Small intestine (tissue), 7 donors: ENCODE results near the gene DLX4. TPM values are rescaled to one million over a fixed set of nuclear protein-coding genes. Genes with fewer than 3 reads are reported as not detected.
A peak's percentile ranks its signal among the peaks of the same experiment; 100 is the strongest.

ENCODE experiments used
- DNase-seq, 2 donors: peaks; one replicate each; pipeline versions ENCODE4 v3.0.0 to v3.0.0-alpha.2; 2013
- FAIRE-seq: peaks from 2 replicates; lab custom pipeline; 2012; peaks lifted over from hg19 to GRCh38; lab: Jason Lieb, UNC
- H3K27ac ChIP-seq, 3 donors: one replicate each; pipeline ENCODE4 v1.5.1; 2013; ENCODE audit warnings: low read length in 2 of 3, mild to moderate bottlenecking in 2 of 3, control low read depth in 1 of 3, inconsistent platforms in 1 of 3, low read depth in 1 of 3, moderate library complexity in 1 of 3
- H3K27me3 ChIP-seq, 3 donors: one replicate each; pipeline ENCODE4 v1.6.1; 2013; ENCODE audit warnings: low read length in 3 of 3, inconsistent platforms in 1 of 3; ENCODE audit not compliant: control insufficient read depth in 3 of 3, insufficient read depth in 3 of 3
- H3K36me3 ChIP-seq, 3 donors: one replicate each; pipeline ENCODE4 v1.6.1; 2013; ENCODE audit warnings: low read length in 3 of 3, inconsistent platforms in 1 of 3, low read depth in 1 of 3, mild to moderate bottlenecking in 1 of 3, moderate library complexity in 1 of 3; ENCODE audit not compliant: control insufficient read depth in 3 of 3, insufficient read depth in 2 of 3
- H3K4me1 ChIP-seq, 3 donors: one replicate each; pipeline ENCODE4 v1.6.1; 2013; ENCODE audit warnings: low read length in 2 of 3, inconsistent platforms in 1 of 3, low read depth in 1 of 3, mild to moderate bottlenecking in 1 of 3, moderate library complexity in 1 of 3; ENCODE audit not compliant: control insufficient read depth in 3 of 3, insufficient read depth in 2 of 3
- H3K4me3 ChIP-seq, 3 donors: one replicate each; pipeline ENCODE4 v1.5.1; 2013; ENCODE audit warnings: low read length in 3 of 3, control low read depth in 1 of 3, inconsistent platforms in 1 of 3, low read depth in 1 of 3, mild to moderate bottlenecking in 1 of 3, moderate library complexity in 1 of 3
- H3K9me3 ChIP-seq, 2 donors: one replicate each; pipeline ENCODE4 v1.6.1; 2013; ENCODE audit warnings: low read depth in 1 of 2, low read length in 1 of 2; ENCODE audit not compliant: control insufficient read depth in 2 of 2, insufficient read depth in 1 of 2
- WGBS, 3 donors: extraction: QIAGEN DNeasy Blood & Tissue Kit; methylation state at CpG; one replicate each; pipeline ENCODE4 v1.1.7; 2013; 5-methylcytosine and 5-hydroxymethylcytosine counted together
- polyA plus RNA-seq, 4 donors: library from polyadenylated mRNA; stranded (reverse) in 3 of 4; unstranded in 1 of 4; fragments of 200-250 nt in 3 of 4; fragments of 120-200 nt in 1 of 4; gene quantifications; one replicate each; pipeline versions ENCODE4 v1.2.1 to v1.2.3, GENCODE V29; 2013
- donor health status: healthy with polysubstance abuse.
- donor health status: control.
- donor health status: control.
- donor health status: Bipolar disorder and iron deficiency.
- donor health status: healthy.

DLX4 gene
- polyA plus RNA-seq, 4 donors: 1.3 to 4.0 TPM; not detected in 2

- Histone ChIP-seq H3K27me3 (peaks cover 0 to 31% (median 5%) of the 10 kb centered on the region in 3 donors), H3K4me3 (no peak overlapping the region), H3K36me3 (no peaks in the 10 kb centered on the region), H3K4me1 (no peaks in the 10 kb centered on the region), H3K27ac (no peak overlapping the region), H3K9me3 (no peaks in the 10 kb centered on the region)
- no peak for DNase-seq
- 45 to 60% (median 53%) methylated on average over 14 of the region's 14 CpGs for WGBS, 3 donors
- no peak for FAIRE-seq
Measured at GRCh38 chr17:49951362-49952082, 17.5 kb upstream of the DLX4 start.

- DNase-seq (peak; percentile 74 to 87), FAIRE-seq (no peak)
- Histone ChIP-seq H3K9me3 (no peaks in the 10 kb centered on the region), H3K27me3 (peaks cover 0 to 35% (median 3%) of the 10 kb centered on the region in 3 donors), H3K4me1 (no peaks in the 10 kb centered on the region), H3K4me3 (no peak overlapping the region), H3K27ac (no peak overlapping the region), H3K36me3 (no peaks in the 10 kb centered on the region)
- WGBS, 3 donors: 29 to 38% (median 36%) methylated on average over 7 of the region's 7 CpGs
Measured at GRCh38 chr17:49952209-49952911, 16.6 kb upstream of the DLX4 start.

- H3K27ac ChIP-seq: no peak overlapping the region
- H3K9me3 ChIP-seq: no peaks in the 10 kb centered on the region
- DNase-seq (no peak), FAIRE-seq (no peak)
- H3K4me3 ChIP-seq: no peak overlapping the region
- 55 to 66% (median 64%) methylated on average over 8 of the region's 8 CpGs for WGBS, 3 donors
- H3K4me1 ChIP-seq: no peaks in the 10 kb centered on the region
- peaks cover 0 to 35% (median 4%) of the 10 kb centered on the region in 3 donors for H3K27me3 ChIP-seq
- H3K36me3 ChIP-seq: no peaks in the 10 kb centered on the region
Measured at GRCh38 chr17:49952912-49953497, 16.0 kb upstream of the DLX4 start.

GRCh38 chr17:49955157-49955556 lies 13.8 kb upstream of the DLX4 start:
- DNase-seq (no peak), FAIRE-seq (no peak)
- H3K36me3 ChIP-seq: no peaks in the 10 kb centered on the region
- no peak overlapping the region for H3K27ac ChIP-seq
- no peak overlapping the region for H3K4me3 ChIP-seq
- WGBS, 3 donors: 50 to 65% (median 52%) methylated on average over 1 of the region's 1 CpG
- H3K4me1 ChIP-seq: no peaks in the 10 kb centered on the region
- no peaks in the 10 kb centered on the region for H3K9me3 ChIP-seq
- peaks cover 0 to 47% (median 10%) of the 10 kb centered on the region in 3 donors for H3K27me3 ChIP-seq

GRCh38 chr17:49956780-49957179 lies 12.2 kb upstream of the DLX4 start:
- 39 to 53% (median 39%) methylated on average over 4 of the region's 4 CpGs for WGBS, 3 donors
- no peak for DNase-seq
- Histone ChIP-seq H3K27ac (no peak overlapping the region), H3K36me3 (no peaks in the 10 kb centered on the region), H3K4me1 (no peaks in the 10 kb centered on the region), H3K27me3 (peaks cover 0 to 49% (median 13%) of the 10 kb centered on the region in 3 donors), H3K4me3 (no peak overlapping the region), H3K9me3 (no peaks in the 10 kb centered on the region)
- no peak for FAIRE-seq

GRCh38 chr17:49957350-49957749 lies 11.6 kb upstream of the DLX4 start:
- FAIRE-seq (no peak), DNase-seq (no peak)
- H3K36me3 ChIP-seq: no peaks in the 10 kb centered on the region
- no peaks in the 10 kb centered on the region for H3K4me1 ChIP-seq
- WGBS, 3 donors: 84 to 85% (median 85%) methylated on average over 3 of the region's 3 CpGs
- peaks cover 0 to 47% (median 14%) of the 10 kb centered on the region in 3 donors for H3K27me3 ChIP-seq
- H3K4me3 ChIP-seq: no peak overlapping the region
- H3K9me3 ChIP-seq: no peaks in the 10 kb centered on the region
- no peak overlapping the region for H3K27ac ChIP-seq

GRCh38 chr17:49958723-49959122 lies 10.3 kb upstream of the DLX4 start:
- Histone ChIP-seq H3K9me3 (peaks cover 0 to 1% of the 10 kb centered on the region in 2 donors), H3K36me3 (no peaks in the 10 kb centered on the region), H3K27ac (no peak overlapping the region), H3K27me3 (peaks cover 0 to 51% (median 28%) of the 10 kb centered on the region in 3 donors), H3K4me1 (peaks cover 0 to under 1% (median 0%) of the 10 kb centered on the region in 3 donors), H3K4me3 (no peak overlapping the region)
- FAIRE-seq (no peak), DNase-seq (no peak)
- whole genome bisulfite sequencing, 3 donors: 83 to 90% (median 86%) methylated on average over 4 of the region's 4 CpGs

- no peaks in the 10 kb centered on the region for H3K36me3 ChIP-seq
- H3K4me1 ChIP-seq: peaks cover 0 to 4% (median 0%) of the 10 kb centered on the region in 3 donors
- H3K4me3 ChIP-seq: no peak overlapping the region
- 51 to 63% (median 51%) methylated on average over 8 of the region's 8 CpGs for WGBS, 3 donors
- H3K27ac ChIP-seq: no peak overlapping the region
- H3K9me3 ChIP-seq: peaks cover 0 to 3% of the 10 kb centered on the region in 2 donors
- no peak for DNase-seq
- no peak for FAIRE-seq
- peaks cover 3 to 54% (median 33%) of the 10 kb centered on the region in 3 donors for H3K27me3 ChIP-seq
Measured at GRCh38 chr17:49959183-49959935, 9.6 kb upstream of the DLX4 start.
